H54 (cell line): Measurements from ENCODE around the gene SEPTIN1.
"Not testable (repeated sequence)": the region's sequence is repeated elsewhere in the genome, so short reads cannot be mapped to it uniquely, and the experiment has no call there.

Experiments used
- DNase-seq: peaks from one replicate; pipeline ENCODE4 v3.0.0; 2011; ENCODE audit warnings: low spot score, mixed read lengths; ENCODE audit not compliant: insufficient read length
- FAIRE-seq: peaks from 3 replicates; lab custom pipeline; 2011; peaks lifted over from hg19 to GRCh38; lab: Jason Lieb, UNC
- POLR2A ChIP-seq: IDR thresholded peaks from 2 replicates; pipeline ENCODE4 v1.6.1; 2011; ENCODE audit warnings: low read depth, mild to moderate bottlenecking, low read length

The SEPTIN1 gene

DNA sequence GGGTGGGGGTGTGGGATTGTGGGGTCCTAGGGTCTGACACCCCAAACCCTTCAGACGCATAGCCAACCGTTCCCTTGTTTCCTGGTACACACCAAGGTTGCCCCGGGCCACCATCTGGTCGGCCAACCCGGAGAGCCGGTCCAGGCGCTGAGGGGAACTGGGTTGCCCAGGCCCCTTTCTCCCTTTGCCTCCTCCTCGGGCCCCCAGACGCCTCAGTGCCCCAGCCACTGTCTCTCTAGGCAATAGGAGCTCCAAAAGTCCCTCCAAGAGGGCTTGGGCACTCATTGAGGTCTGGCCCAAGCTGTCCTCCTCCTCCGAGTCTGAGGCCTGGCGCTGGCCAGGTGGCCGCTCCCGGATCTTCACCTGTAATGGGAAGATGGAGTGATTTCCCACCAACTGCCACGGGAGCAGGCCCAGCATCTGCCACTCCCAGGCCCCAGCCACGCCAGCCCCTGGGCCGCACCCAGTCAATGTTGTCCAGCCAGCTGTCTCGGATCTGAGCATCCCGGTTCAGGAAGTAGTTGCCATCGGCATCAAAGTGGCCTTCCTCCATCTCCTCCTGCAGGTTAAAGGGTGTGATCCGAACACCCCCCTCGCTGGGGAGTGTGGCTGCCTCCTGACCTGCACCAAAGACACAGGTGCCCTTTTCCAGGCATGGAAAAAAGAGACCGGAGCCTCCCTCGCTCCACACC lies 28.8 kb downstream of the SEPTIN1 start:
- TF ChIP-seq POLR2A, result no peak
- DNase-seq, result no peak
- FAIRE-seq, result no peak

DNA sequence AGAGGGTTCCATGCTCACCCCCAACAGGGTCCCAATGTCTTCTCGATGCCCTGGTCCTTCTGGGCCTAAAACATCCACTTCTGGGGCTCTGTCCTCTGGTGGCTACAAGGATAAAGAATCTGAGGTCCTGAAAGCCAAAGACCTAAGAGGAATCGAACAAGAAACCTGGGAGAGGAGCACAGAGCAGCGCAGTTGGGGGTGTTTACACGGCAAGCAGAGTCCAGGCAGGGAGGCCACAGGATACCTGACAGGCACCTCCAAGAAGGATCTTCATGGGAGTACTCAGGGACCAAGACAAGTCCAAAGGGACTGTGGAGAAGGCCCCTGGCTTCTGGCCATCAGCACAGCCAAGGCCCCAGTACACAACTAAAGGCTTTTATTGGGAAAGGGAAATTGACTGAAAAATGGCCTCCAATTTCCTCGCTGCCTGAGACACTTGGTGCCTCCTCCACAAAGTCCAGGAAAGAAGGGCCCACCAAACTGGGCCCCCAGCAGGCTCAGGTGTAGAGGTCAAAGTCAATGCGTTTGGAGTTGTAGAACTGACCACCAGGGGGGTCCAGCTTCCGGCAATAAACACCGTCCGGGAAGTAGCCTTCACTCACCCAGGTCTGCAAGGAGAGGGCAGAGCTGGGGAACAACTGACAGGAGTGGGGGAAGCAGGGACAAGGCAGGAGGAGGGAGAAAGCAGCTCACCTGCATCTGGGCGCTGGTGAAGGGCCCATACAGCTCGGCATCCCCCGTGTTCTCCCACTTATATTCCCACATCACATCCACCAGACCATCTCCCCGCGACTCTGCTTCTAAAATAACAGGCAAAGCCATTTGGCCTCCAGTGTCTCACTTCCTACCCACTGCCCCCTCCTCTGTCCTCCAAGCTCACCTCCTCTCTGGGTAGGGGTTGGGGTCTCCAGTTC lies 29.6 kb downstream of the SEPTIN1 start:
- TF ChIP-seq POLR2A, result no peak
- FAIRE-seq, result no peak
- DNase-seq, result no peak

DNA sequence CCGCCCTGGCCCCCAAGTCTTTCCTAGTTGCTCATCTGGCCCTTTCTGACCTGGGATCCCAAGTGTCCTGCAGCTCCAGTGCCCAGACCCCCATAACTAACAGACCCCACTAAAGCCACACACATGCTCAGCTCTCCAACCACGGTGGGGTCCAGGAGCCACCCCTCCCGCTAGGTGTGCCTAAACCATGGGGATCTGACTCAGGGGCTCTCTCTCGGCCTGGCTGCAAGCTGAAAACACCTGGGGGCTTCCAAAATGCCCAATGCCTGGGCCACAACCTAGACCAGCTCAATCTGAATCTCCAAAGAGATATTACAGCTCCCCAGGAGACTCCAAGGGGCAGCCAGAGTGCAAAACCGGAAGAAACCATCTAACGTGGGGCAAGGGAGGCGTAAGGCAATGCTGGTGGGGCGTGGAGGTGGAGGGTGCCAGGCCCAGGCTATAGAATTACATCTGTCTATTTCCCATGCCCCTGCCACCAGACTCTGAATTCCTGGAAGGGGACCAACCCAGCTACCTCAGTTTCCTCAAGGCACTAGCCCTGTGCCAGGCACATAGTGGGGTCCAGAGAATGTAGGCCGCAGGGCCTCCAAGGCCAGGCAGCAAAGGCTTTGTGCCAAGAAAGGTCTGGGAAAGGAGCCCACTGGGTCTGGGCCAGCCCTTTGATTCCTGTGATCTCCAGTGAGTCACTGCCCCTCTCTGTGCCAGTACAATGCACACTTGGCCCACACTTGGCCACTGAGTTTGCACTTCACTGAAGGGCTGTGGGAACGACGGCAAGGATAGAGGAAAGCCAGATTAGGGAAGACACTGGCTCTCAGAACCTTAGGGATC lies 30.6 kb downstream of the SEPTIN1 start:
- FAIRE-seq, result peak; percentile 90
- peak; percentile 57 for DNase-seq
- TF ChIP-seq POLR2A, result no peak

DNA sequence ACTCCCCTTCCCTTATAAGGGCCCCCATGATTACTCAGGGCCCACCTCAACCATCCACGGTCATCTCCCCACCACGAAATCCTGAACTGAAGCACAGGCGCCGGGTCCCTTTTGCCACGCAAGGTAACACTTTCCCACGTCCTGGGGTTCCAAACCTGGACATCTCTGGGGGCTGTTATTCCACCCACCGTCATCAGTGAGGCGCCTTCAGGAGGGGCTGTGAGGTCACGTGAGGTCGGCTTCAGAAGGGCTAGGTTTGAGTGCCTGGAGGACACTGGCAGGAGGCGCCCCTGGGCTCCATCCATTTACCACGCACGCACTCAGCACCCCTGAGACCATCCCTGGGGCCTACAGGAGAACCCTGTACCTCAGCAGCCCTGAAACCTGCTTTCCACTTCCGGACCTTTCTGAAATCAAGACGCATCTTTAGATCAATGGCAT lies 31.3 kb downstream of the SEPTIN1 start:
- TF ChIP-seq POLR2A, result no peak
- DNase-seq, result no peak
- no peak for FAIRE-seq

DNA sequence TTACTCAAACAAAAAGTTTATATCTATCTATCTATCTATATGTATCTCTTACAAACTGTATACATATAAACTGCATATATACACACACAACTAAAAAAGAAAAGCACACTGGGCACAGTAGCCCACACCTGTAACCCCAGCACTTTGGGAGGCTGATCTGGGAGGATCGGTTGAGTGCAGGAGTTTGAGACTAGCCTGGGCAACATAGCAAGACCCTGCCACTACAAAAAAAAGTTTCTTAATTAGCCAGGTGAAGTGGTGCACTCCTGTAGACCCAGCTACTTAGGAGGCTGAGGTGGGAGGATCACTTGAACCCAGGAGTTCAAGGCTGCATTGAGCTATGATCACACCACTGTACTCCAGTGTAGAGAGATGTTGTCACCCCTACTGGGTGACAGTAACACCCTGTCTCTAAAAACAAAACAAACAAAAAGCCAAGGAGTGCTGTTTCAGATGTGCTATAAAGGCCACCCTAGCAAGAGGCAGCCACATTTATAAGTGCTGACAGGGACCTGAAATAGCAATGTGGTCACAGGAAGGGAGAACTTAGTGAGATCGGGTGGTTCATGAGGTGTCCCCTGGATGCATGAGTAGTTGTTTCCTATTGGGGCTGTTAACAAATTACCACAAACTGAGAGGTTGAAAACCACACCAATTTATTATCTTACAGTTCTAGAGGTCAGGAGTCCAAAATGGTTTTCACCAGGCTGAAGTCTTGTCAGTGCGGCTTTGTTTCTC lies 32.1 kb downstream of the SEPTIN1 start:
- FAIRE-seq (no peak), DNase-seq (no peak)
- TF ChIP-seq POLR2A, result no peak

DNA sequence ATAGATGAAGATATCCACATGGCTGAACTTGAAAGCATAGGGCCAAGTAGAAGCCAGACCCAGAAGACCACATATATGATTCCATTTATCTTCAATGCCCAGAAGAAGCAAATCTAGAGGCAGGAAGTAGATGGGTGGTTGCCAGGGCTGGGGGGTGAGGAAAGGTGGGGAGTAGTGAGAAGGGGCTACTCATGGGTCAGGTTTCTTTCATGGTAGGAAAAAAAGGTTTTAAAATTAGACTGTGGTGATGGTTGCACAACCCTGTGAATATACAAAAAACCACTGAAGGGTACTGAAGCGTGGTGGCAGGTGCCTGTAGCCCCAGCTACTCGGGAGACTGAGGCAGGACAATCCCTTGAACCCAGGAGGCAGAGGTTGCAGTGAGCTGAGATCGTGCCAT lies 32.7 kb downstream of the SEPTIN1 start:
- DNase-seq (no peak), FAIRE-seq (no peak)

DNA sequence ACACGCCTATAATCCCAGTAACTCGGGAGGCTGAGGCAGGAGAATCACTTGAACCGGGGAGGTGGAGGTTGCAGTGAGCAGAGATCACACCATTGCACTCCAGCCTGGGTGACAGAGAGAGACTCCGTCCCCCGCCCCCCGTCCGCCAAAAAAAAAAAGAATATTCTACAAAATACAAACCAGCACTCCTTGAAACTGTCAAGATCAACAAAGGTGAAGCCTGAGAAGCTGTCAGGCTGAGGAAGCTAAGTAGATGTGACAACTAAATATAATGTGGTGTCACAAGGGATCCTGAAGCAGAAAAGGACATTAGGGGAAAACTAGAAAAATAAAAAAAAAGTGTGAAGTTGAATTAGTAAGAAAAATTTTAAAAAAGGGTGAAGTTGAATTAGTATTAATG lies 33.4 kb downstream of the SEPTIN1 start:
- FAIRE-seq (no peak), DNase-seq (no peak)
- no peak for TF ChIP-seq POLR2A

More for the DNA sequence above, 32.7 kb downstream of the SEPTIN1 start:
- no peak for TF ChIP-seq POLR2A

DNA sequence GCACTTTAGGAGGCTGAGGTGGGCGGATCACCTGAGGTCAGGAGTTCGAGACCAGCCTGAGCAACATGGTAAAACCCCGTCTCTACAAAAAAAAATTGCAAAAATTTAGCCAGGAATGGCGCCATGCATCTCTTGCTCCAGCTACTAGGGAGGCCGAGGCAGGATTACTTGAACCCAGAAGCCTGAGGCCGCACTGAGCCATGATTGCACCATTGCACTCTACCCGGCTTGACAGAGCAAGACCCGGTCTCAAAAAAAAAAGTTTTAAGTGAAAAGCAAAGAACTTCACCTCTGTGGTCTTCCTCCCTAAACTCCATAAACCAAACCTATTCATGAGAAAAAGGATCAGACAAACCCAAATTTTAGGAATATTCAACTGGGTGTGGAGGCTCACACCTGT lies 34.2 kb downstream of the SEPTIN1 start:
- no peak for TF ChIP-seq POLR2A
- FAIRE-seq, result no peak
- DNase-seq, result no peak

DNA sequence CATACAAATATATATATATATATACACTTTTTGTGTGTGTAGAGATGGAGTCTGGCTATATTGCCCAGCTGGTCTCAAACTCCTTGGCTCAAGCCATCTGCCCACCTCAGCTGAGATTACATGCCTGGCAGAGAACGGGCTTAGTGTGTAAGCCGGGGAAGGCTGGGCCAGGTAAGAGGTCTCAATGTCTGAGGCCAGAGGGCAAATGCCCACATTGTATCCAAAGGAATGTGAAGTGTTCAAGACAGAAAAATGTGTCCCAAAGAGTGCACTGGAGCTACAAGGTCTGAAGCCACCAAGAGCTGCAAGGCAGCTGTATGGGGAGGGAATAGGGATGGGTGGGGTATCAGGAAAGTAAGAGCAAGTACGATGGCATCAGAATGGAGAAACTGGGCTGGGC lies 36.1 kb downstream of the SEPTIN1 start:
- TF ChIP-seq POLR2A, result no peak
- no peak for DNase-seq
- FAIRE-seq, result no peak

DNA sequence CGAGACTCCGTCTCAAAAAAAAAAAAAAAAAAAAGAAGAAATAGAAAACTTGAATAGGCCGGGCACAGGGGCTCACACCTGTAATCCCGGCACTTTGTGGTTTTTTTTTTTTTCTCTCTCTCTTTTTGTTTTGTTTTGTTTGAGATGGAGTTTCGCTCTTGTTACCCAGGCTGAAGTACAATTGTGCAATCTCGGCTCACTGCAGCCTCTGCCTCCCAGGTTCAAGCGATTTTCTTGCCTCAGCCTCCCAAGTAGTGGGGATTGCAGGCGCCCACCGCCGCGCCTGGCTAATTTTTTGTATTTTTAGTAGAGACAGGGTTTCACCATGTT lies 38.9 kb downstream of the SEPTIN1 start:
- DNase-seq, FAIRE-seq: not testable (repeated sequence)

DNA sequence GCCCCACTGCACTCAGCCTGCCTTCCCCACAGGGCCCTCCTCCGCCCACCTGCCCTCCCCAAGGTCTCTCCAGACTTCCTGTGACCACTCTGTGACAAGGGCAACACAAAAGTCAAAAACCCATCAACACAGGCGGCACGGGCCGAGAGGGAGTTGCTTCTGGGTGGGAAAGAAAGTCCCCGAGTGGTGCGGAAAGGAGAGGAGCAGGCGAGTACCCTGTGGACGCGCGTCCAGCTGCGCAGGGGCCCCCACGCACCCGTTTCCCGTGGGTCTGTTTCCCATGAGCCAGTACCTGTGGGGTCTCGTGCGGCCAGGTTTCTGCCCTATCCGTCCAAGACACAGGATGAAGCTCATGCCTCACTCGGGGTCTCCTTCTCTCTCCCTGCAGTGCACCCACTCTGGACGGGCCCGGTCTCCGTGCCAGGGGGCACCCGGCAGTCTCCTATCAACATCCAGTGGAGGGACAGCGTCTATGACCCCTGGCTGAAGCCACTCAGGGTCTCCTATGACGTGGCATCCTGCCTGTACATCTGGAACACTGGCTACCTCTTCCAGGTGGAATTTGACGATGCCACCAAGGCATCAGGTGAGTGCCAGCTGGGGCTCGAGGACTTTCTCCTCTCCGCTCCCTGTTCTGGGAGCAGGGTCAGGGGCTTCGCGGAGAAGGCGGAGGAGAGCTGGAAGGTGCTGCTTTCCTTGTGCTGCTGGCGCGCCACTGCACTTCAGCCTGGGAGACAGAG lies 39.4 kb downstream of the SEPTIN1 start:
- FAIRE-seq (no peak), DNase-seq (no peak)

DNA sequence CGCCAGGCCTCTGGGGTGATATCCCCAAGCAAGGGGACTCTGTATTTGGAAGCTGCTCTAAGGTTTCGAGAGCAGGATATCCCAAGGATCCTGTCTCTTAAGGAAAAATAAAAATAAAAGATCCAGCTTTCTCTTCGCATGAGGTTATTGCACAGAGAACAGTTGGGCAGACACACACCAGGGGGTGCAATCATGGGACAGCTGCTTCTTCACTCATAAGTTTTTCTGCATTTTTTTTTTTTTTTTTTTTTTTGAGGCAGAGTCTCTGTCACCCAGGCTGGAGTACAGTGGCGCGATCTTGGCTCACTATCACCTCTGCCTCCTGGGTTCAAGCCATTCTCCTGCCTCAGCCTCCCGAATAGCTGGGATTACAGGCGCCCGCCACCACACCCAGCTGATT lies 40.4 kb downstream of the SEPTIN1 start:
- not testable (repeated sequence) for DNase-seq, FAIRE-seq

More for the DNA sequence above, 39.4 kb downstream of the SEPTIN1 start:
- TF ChIP-seq POLR2A, result no peak

DNA sequence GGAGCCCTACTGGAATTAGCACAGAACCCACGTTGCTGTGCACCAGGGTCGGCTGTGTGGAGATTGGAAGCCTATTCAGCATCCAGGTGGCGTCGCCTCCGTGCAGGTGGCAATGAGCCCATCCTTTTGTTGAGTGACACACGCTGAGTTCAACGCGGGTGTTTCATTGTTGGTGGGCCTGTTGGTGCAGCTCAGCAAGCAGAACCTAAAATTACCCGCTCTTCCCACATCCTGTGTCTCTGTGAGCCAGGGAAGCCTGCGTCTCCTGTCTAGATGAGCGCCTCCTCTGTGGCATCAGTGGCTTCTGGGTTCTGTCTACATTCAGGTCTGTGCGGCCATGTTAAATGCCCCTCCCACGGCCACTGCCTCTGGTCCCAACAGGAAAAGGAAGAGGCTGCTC lies 41.7 kb downstream of the SEPTIN1 start:
- DNase-seq, result no peak
- no peak for TF ChIP-seq POLR2A
- no peak for FAIRE-seq

DNA sequence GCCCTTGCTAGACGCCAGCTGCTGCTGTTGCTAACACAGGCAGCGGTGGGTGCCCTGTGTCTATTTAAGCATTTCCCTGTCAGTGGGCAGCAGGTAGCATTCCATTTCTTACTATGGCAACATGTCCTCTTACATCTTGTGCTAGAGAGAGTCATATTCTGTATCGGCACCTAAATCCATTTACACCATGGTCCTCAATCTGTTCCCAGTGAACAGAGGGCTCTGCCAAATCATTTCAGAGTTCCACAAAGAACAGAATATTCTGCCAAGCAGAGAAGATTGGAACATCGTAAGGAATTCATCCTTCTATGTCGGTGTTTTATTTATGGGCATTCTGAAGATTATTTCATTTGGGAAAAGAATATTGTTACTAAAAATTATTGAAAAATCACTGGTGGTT lies 43.6 kb downstream of the SEPTIN1 start:
- FAIRE-seq, DNase-seq: not testable (repeated sequence)

DNA sequence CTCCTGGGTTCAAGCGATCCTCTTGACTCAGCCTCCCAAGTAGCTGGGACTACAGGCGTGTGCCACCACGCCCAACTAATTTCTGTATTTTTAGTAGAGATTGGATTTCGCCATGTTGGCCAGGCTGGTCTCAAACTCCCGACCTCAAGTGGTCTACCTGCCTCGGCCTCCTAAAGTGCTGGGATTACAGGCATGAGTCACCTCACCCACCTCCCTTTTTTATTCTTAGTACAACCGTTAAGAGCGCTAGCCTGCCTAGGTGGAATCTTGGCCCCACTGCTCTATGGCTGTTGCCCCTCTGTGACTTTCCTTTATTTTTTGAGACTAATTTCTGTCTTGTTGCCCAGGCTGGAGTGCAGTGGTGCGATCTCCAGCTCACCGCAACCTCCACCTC lies 44.4 kb downstream of the SEPTIN1 start:
- DNase-seq, FAIRE-seq: not testable (repeated sequence)
